Kidney (tissue), 14 donors: ENCODE data around the gene SCLT1. TPM values are rescaled to one million over a fixed set of nuclear protein-coding genes. Genes with fewer than 3 reads are reported as not detected.

ENCODE experiments used
- DNase-seq, 5 donors: peaks; one replicate each; pipeline ENCODE4 v3.0.0-alpha.2; 2013 to 2020
- FAIRE-seq: peaks from 2 replicates; lab custom pipeline; 2012; peaks lifted over from hg19 to GRCh38; lab: Jason Lieb, UNC
- H3K27ac ChIP-seq, 2 donors: one replicate each; pipeline ENCODE4 v1.7.0; 2013; ENCODE audit warnings: low read depth in 2 of 2, low read length in 2 of 2, inconsistent platforms in 1 of 2
- H3K27me3 ChIP-seq: one replicate; pipeline ENCODE4 v1.7.1; 2013; ENCODE audit warnings: low read length, inconsistent platforms; ENCODE audit not compliant: control insufficient read depth, insufficient read depth
- H3K36me3 ChIP-seq, 3 donors: one replicate each; pipeline versions ENCODE4 v1.7.0 to v1.7.1; 2013; ENCODE audit warnings: low read length in 3 of 3, control low read depth in 1 of 3, inconsistent platforms in 1 of 3; ENCODE audit not compliant: insufficient read depth in 3 of 3, control insufficient read depth in 2 of 3
- H3K4me1 ChIP-seq, 3 donors: one replicate each; pipeline versions ENCODE4 v1.7.0 to v1.7.1; 2013; ENCODE audit warnings: low read length in 3 of 3, inconsistent platforms in 1 of 3, low read depth in 1 of 3; ENCODE audit not compliant: control insufficient read depth in 2 of 3, insufficient read depth in 2 of 3
- H3K4me3 ChIP-seq, 3 donors: one replicate each; pipeline versions ENCODE4 v1.7.0 to v1.8.1; 2013; ENCODE audit warnings: low read length in 3 of 3, control low read depth in 1 of 3, inconsistent platforms in 1 of 3
- H3K9ac ChIP-seq, 3 donors: one replicate each; pipeline versions ENCODE4 v1.7.0 to v1.7.1; 2013; ENCODE audit warnings: low read length in 3 of 3, control low read depth in 1 of 3, inconsistent platforms in 1 of 3
- H3K9me3 ChIP-seq, 3 donors: one replicate each; pipeline versions ENCODE4 v1.7.0 to v1.7.1; 2013; ENCODE audit warnings: low read length in 3 of 3, control low read depth in 1 of 3, inconsistent platforms in 1 of 3; ENCODE audit not compliant: control insufficient read depth in 2 of 3, insufficient read depth in 1 of 3
- CTCF ChIP-seq: IDR thresholded peaks from 3 replicates; pipeline ENCODE4 v1.5.1; 2012; ENCODE audit warnings: mild to moderate bottlenecking, moderate library complexity, borderline replicate concordance; ENCODE audit not compliant: insufficient read depth; ENCODE audit errors: extremely low read depth
- intact Hi-C: fragments of 100-400 bp; cut with DNase I; formaldehyde crosslinking; loops from one replicate; pipeline ENCODE4 v1.11.1; 2022
- polyA plus RNA-seq: library from polyadenylated mRNA; stranded (reverse); fragments of 350-450 nt; fragmentation: Illumina TruSeq; extraction: RNeasy Lipid Tissue Mini Kit (QIAGEN cat#74804); gene quantifications from one replicate; pipeline ENCODE4 v1.2.3, GENCODE V29; 2014; ENCODE audit warnings: low read depth, low replicate concordance; ENCODE audit not compliant: insufficient read depth
- total RNA-seq: library from RNA; stranded (reverse); fragmentation: NEBNext Ultra II Directional; extraction: Animal tissue kit (Norgen Biotek cat#: 25700); gene quantifications from one replicate; pipeline ENCODE4 v1.2.1, GENCODE V29; 2021
- donor health status: control.
- donor health status: control.
- donor health status: control.
- donor health status: control.
- donor health status: control.
- donor health status: DM: yes; HTN: yes; CAD: no.
- donor health status: Normal renal cell carcinoma (clear cell type).

Gene SCLT1
- total and polyA plus RNA-seq, 2 donors from 2014 or later, result 3.0 to 16.0 TPM

- TF ChIP-seq CTCF, result no peak
- no peak overlapping the region for H3K27ac ChIP-seq
- no peak overlapping the region for H3K4me3 ChIP-seq
- peaks cover 0 to 5% (median 4%) of the 10 kb centered on the region in 3 donors for H3K9me3 ChIP-seq
- intact Hi-C loops, result no loop called here
- peaks cover 0 to 2% (median 0%) of the 10 kb centered on the region in 3 donors for H3K36me3 ChIP-seq
- no peak for DNase-seq
- H3K27me3 ChIP-seq, result no peaks in the 10 kb centered on the region
- H3K4me1 ChIP-seq, result peaks cover 0 to 2% (median 0%) of the 10 kb centered on the region in 3 donors
- H3K9ac ChIP-seq, result no peak overlapping the region
- FAIRE-seq, result no peak
These were observed 5.8 kb downstream of the SCLT1 start for GRCh38 chr4:129087516-129087915.

- Histone ChIP-seq H3K36me3 (peaks cover 0 to 2% (median 0%) of the 10 kb centered on the region in 3 donors), H3K9me3 (peaks cover 0 to 5% (median 4%) of the 10 kb centered on the region in 3 donors), H3K27ac (no peak overlapping the region), H3K4me1 (no peaks in the 10 kb centered on the region), H3K4me3 (no peak overlapping the region), H3K9ac (no peak overlapping the region), H3K27me3 (no peaks in the 10 kb centered on the region)
- intact Hi-C loops, result no loop called here
- DNase-seq (no peak), FAIRE-seq (no peak)
- no peak for TF ChIP-seq CTCF
These were observed 7.9 kb downstream of the SCLT1 start for GRCh38 chr4:129085472-129085871.

- Histone ChIP-seq H3K9ac (no peak overlapping the region), H3K4me1 (no peaks in the 10 kb centered on the region), H3K4me3 (no peak overlapping the region), H3K27ac (no peak overlapping the region), H3K36me3 (peaks cover 0 to 2% (median 0%) of the 10 kb centered on the region in 3 donors), H3K9me3 (peaks cover 0 to 5% (median 4%) of the 10 kb centered on the region in 3 donors), H3K27me3 (no peaks in the 10 kb centered on the region)
- no peak for FAIRE-seq
- no peak for DNase-seq
- no peak for TF ChIP-seq CTCF
- intact Hi-C loops, result no loop called here
These were observed 11.0 kb downstream of the SCLT1 start for GRCh38 chr4:129082302-129082701.

- no peak for TF ChIP-seq CTCF
- intact Hi-C loops, result no loop called here
- no peaks in the 10 kb centered on the region for H3K36me3 ChIP-seq
- DNase-seq, result no peak
- H3K4me3 ChIP-seq, result no peak overlapping the region
- H3K27ac ChIP-seq, result no peak overlapping the region
- no peaks in the 10 kb centered on the region for H3K27me3 ChIP-seq
- H3K4me1 ChIP-seq, result no peaks in the 10 kb centered on the region
- FAIRE-seq, result no peak
- H3K9me3 ChIP-seq, result peaks cover 0 to 1% (median 0%) of the 10 kb centered on the region in 3 donors
- H3K9ac ChIP-seq, result no peak overlapping the region
These were observed 13.2 kb downstream of the SCLT1 start for GRCh38 chr4:129080129-129080528.
